SK-N-SH treated with all-trans-retinoic acid at 6 μM for 48 hours (cell line): ENCODE data around the gene EMB.
"Not testable (repeated sequence)": the region's sequence is repeated elsewhere in the genome, so short reads cannot be mapped to it uniquely, and the experiment has no call there.

ENCODE experiments used
- ATAC-seq: fragments of 200-7000 bp; cut with Tn5 transposase; 3 replicates; pipeline ENCODE4 v1.9.1; 2020; ENCODE audit warnings: mild to moderate bottlenecking, moderate library complexity
- ARNTL ChIP-seq: fragments of 450-650 bp; formaldehyde crosslinking; IDR thresholded peaks from 2 replicates; pipeline ENCODE4 v1.5.0; 2020; ENCODE audit warnings: low read depth, mild to moderate bottlenecking, moderate library complexity, borderline replicate concordance
- BACH2 ChIP-seq: fragments of 250-450 bp; sonication (Bioruptor Pico); IDR thresholded peaks from 2 replicates; pipeline ENCODE4 v1.9.0; 2021; ENCODE audit warnings: mild to moderate bottlenecking, borderline replicate concordance
- CREB5 ChIP-seq: fragments of 250-450 bp; sonication (Bioruptor Pico); IDR thresholded peaks from 2 replicates; pipeline ENCODE4 v1.5.1; 2020; ENCODE audit warnings: low read depth, mild to moderate bottlenecking, moderate library complexity
- CSDC2 ChIP-seq: fragments of 250-450 bp; sonication (Bioruptor Pico); IDR thresholded peaks from 2 replicates; pipeline ENCODE4 v1.5.0; 2020; ENCODE audit warnings: mild to moderate bottlenecking, moderate library complexity
- CSRNP3 ChIP-seq: fragments of 250-450 bp; sonication (Bioruptor Pico); IDR thresholded peaks from 2 replicates; pipeline ENCODE4 v1.5.1; 2021; ENCODE audit warnings: mild to moderate bottlenecking, moderate library complexity
- ESRRG ChIP-seq: fragments of 250-450 bp; sonication (Bioruptor Pico); IDR thresholded peaks from 2 replicates; pipeline ENCODE4 v1.6.1; 2021; ENCODE audit warnings: mild to moderate bottlenecking
- OSR1 ChIP-seq: fragments of 250-450 bp; sonication (Bioruptor Pico); IDR thresholded peaks from 2 replicates; pipeline ENCODE4 v1.8.0; 2022; ENCODE audit warnings: moderate library complexity, mild to moderate bottlenecking, inconsistent platforms
- PATZ1 ChIP-seq: fragments of 250-450 bp; sonication (Bioruptor Pico); IDR thresholded peaks from 2 replicates; pipeline ENCODE4 v1.8.0; 2020; ENCODE audit warnings: mild to moderate bottlenecking, moderate library complexity, borderline replicate concordance
- POU6F1 ChIP-seq: fragments of 250-450 bp; sonication (Bioruptor Pico); IDR thresholded peaks from 2 replicates; pipeline ENCODE4 v1.8.0; 2021; ENCODE audit warnings: low read depth, mild to moderate bottlenecking, moderate library complexity, borderline replicate concordance
- PPARA ChIP-seq: fragments of 250-450 bp; sonication (Bioruptor Pico); IDR thresholded peaks from 2 replicates; pipeline ENCODE4 v1.5.0; 2020; ENCODE audit warnings: mild to moderate bottlenecking, borderline replicate concordance
- SNAI2 ChIP-seq: fragments of 250-450 bp; sonication (Bioruptor Pico); IDR thresholded peaks from 2 replicates; pipeline ENCODE4 v1.5.0; 2020; ENCODE audit warnings: mild to moderate bottlenecking, moderate library complexity
- TCF4 ChIP-seq: fragments of 250-450 bp; sonication (Bioruptor Pico); IDR thresholded peaks from 2 replicates; pipeline ENCODE4 v1.8.0; 2021; ENCODE audit warnings: mild to moderate bottlenecking, moderate library complexity, borderline replicate concordance
- ZC3H10 ChIP-seq: fragments of 250-450 bp; sonication (Bioruptor Pico); IDR thresholded peaks from 2 replicates; pipeline ENCODE4 v1.5.1; 2021; ENCODE audit warnings: mild to moderate bottlenecking, moderate library complexity
- ZFP3 ChIP-seq: fragments of 250-450 bp; sonication (Bioruptor Pico); IDR thresholded peaks from 2 replicates; pipeline ENCODE4 v1.5.0; 2020; ENCODE audit warnings: mild to moderate bottlenecking, moderate library complexity
- ZFP30 ChIP-seq: fragments of 450-650 bp; formaldehyde crosslinking; IDR thresholded peaks from 2 replicates; pipeline ENCODE4 v1.5.0; 2022; ENCODE audit warnings: mild to moderate bottlenecking, moderate library complexity
- ZNF565 ChIP-seq: fragments of 450-650 bp; formaldehyde crosslinking; conservative IDR thresholded peaks from 2 replicates; pipeline ENCODE4 v1.5.0; 2020; ENCODE audit warnings: low read depth, mild to moderate bottlenecking, moderate library complexity
- ZNF70 ChIP-seq: fragments of 450-650 bp; formaldehyde crosslinking; IDR thresholded peaks from 2 replicates; pipeline ENCODE4 v1.5.0; 2020; ENCODE audit warnings: mild to moderate bottlenecking, moderate library complexity

EMB gene

GRCh38 chr5:50435168-50435567 is 5.9 kb downstream of the EMB start (continued):
- TF ChIP-seq PATZ1 (CRISPR knock-in tag): no peak
- TF ChIP-seq POU6F1 (CRISPR knock-in tag): no peak
- TF ChIP-seq PPARA (CRISPR knock-in tag): no peak

GRCh38 chr5:50431133-50431904 is 9.8 kb downstream of the EMB start:
- ATAC-seq: peak; percentile 63

GRCh38 chr5:50423100-50423799 is 17.8 kb downstream of the EMB start:
- ATAC-seq: peak; percentile 22; the same call in 1 of the 3 replicates

- ATAC-seq: not testable (repeated sequence)
Measured at GRCh38 chr5:50421184-50421950, 19.7 kb downstream of the EMB start.

- no peak for TF ChIP-seq ZNF565 (CRISPR knock-in tag)
- TF ChIP-seq CREB5 (CRISPR knock-in tag): no peak
- no peak for TF ChIP-seq ARNTL (CRISPR knock-in tag)
- no peak for TF ChIP-seq SNAI2 (CRISPR knock-in tag)
- no peak for TF ChIP-seq ZFP3
- no peak for TF ChIP-seq CSDC2 (CRISPR knock-in tag)
- no peak for TF ChIP-seq ZC3H10 (CRISPR knock-in tag)
- TF ChIP-seq TCF4 (CRISPR knock-in tag): no peak
- no peak for TF ChIP-seq OSR1 (CRISPR knock-in tag)
- TF ChIP-seq BACH2 (CRISPR knock-in tag): no peak
- TF ChIP-seq ZNF70 (CRISPR knock-in tag): no peak
- TF ChIP-seq ZFP30: no peak
- TF ChIP-seq PPARA (CRISPR knock-in tag): no peak
- no peak for TF ChIP-seq ESRRG (CRISPR knock-in tag)
- no peak for TF ChIP-seq CSRNP3
- TF ChIP-seq POU6F1 (CRISPR knock-in tag): no peak
- no peak for ATAC-seq
Measured at GRCh38 chr5:50420343-50420935, 20.6 kb downstream of the EMB start.

- ATAC-seq: not testable (repeated sequence)
Measured at GRCh38 chr5:50419656-50420055, 21.4 kb downstream of the EMB start.

GRCh38 chr5:50416637-50417036 is 24.5 kb downstream of the EMB start:
- not testable (repeated sequence) for ATAC-seq
